GM21526 (cell line): ENCODE data around the gene KCTD1.
A peak's percentile ranks its signal among the peaks of the same experiment; 100 is the strongest.

ENCODE experiments used
- ATAC-seq: cut with Tn5 transposase; IDR thresholded peaks from one replicate; pipeline ENCODE4 v1.9.1; 2021; ENCODE audit warnings: moderate library complexity; ENCODE audit not compliant: unreplicated experiment, low FRiP score

Gene KCTD1

GRCh38 chr18:26436176-26437051 is 111.9 kb downstream of the KCTD1 start:
- no peak for ATAC-seq

DNA sequence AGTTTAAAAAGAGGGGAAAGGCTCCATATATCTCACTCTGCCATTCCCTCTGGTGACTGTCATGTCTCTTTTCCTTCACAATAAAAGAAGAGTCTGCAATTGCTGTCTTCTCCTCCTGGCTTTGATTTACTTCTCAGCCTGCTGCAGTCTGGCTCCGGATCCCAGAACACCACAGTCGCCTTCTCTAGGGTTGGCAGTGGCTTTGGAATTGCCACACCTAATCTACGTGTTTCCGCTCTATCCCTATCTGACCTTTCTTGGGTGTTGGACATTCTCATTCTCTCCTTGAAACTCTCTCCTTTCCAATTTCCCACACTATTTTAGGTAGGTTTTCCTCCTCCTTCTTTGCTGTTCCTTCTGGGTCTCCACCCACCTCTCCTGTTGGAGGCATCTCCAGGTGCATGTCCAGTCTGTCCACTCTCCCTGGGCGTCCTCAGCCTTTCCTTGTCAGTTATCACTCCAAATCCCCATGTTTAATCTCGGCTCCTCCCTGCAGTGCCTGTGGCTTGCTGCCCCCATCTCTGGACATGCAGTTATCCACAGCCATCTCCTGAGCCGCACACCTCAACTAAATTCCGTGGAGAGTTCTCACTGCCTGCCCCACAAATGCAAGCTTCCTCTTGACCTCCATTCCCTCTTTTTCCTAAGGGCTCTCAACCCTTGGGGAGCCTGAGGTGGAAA is 112.8 kb downstream of the KCTD1 start:
- ATAC-seq: no peak

DNA sequence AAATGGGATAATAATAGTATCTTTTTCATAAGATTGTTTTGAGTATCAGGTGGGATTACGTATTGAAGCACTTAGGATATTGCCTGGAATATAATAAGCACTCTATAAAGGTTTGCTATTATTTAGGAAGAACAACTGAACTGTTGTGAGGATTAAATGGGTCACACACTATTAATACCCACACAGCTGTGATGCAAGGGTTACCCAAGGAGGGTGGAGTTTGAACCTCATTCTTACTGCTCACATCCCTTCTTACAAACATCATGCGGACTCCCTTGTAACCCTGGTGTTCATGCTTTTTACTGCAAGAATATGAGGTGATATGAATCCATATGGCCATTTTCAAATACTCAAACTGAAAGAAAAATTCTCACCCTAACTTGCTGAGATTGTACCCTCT is 113.5 kb downstream of the KCTD1 start:
- ATAC-seq: no peak

DNA sequence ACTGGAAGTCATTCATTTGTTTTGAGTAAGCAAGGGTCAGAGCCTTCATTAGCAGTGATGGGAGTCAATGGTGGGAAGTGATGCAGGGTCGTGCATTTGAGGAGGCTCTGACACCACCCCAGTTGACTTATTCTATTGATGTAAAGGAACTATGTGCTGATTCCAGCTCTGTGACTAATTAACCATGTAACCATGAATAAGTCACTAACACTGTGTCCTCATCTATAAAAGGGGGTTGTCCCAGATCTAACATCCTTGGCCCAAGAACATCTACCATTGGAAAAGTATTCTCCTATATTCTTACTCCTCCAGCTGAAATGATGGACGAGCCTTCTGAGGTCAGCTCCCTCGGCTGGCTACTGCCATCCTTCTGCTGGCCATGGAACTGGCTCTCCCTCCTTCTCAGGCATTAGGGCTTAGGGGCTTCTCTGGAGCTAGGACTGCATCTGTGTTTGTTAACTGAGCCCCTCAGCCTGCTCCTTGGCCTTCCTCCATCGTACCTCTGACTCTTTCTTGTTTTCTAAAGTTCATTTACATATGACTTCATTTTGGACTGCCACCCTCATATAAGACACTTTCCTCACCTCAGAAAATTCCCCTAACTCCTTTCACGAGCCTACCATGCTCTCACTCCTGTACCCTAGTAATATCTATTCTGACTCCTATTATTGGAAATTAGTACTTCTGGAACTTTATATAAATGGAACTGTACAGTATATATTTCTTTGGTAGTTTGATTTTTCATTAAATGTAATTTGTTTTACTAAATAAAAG is 115.5 kb downstream of the KCTD1 start:
- ATAC-seq: no peak

- ATAC-seq: no peak
Measured at GRCh38 chr18:26429535-26430226, 118.7 kb downstream of the KCTD1 start.

DNA sequence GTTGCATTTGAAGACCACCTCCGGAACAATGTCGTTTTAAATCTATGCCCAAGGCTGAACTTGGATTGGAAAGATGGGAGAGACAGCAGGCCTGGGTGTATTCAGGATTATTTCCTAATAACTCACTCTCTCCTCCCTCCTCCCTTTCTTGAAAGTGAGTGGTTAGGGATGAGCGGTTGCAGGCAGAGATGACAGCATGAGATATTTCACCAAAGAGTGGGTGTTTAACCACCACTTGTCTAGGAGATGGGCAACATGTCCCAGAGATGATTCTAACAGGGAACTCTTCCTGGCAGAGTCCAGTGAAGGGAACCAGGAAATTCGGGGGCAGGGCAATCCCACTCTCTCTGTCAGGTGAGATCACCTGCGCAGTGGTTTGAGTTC is 123.2 kb downstream of the KCTD1 start:
- no peak for ATAC-seq

DNA sequence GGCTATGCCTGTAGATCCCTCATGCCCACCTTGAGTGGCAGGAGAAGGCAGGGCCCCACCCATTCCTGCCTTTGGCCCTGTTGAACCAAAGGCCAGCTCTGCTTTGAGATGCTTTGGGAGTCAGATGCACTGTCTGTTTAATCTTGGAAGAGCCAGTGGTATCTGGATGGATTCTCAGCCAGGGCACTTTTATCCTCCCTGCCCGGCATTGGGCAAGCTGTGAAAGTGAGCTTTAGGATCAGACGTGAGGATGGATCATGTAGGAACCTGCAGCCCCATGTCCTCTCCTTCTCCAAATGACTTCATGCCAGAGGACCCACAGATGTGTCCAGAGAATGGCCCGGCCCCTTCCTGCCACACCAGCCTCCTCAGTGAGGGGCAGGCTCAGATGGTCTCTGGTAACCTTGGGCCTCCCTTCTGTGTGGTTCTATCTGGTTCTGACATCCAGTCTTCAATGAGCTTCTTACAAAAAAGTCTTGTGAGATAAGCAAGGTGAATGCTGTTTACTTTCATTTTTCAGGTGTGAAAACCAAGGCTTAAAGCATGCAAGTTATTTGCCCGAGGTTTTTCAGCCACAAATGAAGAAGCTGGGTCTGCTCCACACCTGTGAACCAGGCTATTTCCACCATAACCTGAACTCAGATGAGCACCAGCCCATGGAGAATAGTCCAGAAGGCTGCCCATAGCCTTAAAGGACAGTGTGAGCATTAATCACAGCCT is 123.8 kb downstream of the KCTD1 start:
- no peak for ATAC-seq

DNA sequence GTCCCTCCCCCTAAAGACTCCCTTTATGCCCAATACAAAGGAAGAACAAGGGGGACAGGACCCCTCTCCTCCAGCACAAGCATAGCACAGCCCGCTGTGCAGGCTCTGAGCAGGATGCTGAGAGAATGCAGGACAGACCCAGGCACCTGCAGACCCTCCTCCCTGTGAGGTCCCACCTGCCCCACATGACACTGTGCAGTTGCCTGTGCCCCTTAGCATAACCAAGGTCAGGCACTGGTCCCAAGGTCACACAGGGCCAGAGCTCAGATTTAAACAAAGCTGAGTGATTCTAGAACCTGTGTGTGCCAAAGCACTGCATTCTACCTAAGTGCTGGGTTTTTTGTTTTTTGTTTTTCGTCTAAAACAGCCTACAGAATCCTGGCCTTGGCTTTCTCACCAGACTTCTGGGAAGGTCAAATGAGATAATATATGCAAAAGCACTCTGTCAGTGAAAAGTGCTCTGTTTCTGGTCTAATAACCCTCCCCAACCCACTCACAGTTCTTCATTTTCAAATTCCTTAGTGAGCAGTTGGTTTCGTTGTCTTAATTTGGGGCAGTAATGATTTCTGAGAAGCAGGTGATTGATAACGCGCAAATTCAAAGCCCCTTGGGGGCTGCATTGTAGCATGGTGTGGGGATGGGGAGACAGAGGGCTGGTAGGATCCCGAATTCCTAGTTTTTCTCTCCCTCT is 125.7 kb downstream of the KCTD1 start:
- peak; percentile 79 for ATAC-seq

- ATAC-seq: no peak
Measured at GRCh38 chr18:26421931-26422330, 126.4 kb downstream of the KCTD1 start.

DNA sequence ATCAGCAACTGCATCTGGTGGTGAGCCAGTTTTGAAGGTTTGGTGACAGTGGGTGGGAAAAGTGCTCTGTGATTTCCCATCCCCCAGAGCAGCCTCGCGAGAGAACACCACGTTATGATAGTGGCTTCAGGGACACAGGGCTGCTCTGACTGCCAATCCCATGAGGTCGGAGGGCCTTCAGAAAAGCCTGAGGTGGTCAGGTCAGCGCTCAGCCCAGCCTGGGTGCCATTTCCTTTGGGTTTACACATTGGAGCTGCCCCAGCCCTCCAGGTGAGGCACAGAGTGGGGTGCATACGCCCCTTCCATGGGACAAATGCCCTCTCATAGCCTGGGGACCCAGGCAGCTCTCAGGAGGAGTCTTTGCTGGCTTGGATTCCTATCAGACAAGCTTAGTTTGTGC is 126.8 kb downstream of the KCTD1 start:
- ATAC-seq: no peak

GRCh38 chr18:26419746-26420145 is 128.6 kb downstream of the KCTD1 start:
- ATAC-seq: no peak

DNA sequence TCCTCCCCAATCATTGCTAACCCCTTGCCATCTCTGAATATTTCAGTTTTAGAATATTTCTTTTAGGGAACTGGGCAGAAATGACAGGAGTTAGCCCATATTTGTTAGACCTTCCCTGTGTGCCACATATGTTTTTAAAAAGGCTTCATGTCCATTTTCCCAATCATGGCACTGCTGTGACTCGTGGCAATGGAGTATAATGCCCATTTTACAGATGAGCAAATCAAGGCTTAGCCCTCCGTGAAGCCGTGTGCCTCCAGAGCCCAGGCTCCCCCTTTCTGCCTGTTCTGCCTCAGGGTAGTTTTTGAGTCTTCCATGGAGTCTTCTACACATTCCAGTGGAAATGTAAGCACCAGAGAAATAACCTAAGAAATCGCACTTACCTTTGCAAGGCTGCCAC is 130.1 kb downstream of the KCTD1 start:
- no peak for ATAC-seq

DNA sequence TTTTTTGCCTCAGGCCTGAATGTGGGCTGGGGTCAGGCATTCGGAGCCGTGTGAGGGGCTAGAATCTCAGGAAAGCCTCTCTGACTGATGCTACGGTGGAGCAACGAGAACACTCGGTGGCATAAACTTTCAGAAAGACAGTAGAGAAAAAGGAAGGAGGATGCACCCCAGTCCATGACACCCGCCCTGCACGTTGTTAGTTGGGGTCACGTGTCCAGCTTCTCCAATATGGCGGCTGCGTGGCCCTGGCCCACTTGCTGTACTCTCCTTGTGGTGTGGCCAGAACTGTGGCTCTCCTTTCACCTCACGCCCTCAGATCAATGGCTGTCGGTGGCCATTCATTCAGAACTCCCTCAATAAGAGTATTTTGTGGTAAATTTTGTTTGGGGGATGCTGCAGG is 131.2 kb downstream of the KCTD1 start:
- no peak for ATAC-seq

DNA sequence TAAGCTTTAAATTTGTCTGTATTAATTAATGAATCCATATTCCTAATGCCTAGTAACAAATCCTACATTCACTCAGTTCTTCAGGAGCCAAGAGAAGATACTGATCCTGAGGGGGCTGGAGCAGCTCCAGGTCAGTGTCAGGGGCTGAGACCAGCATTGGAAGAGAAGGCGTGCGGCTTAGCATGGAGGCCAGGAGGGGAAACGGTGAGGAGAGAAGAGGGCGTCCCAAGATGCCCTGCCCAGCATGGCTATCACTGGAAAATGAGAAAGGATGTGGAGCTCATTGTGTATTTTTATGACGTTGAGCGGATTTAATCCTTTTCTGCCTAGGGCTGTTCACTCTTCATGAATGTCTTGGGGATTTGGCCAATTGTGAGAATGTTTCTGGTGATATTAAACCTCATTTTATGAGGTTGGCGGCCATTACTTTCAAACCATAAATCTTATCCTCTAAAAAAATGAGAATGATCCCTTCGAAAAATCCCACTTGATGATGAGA is 131.7 kb downstream of the KCTD1 start:
- no peak for ATAC-seq

DNA sequence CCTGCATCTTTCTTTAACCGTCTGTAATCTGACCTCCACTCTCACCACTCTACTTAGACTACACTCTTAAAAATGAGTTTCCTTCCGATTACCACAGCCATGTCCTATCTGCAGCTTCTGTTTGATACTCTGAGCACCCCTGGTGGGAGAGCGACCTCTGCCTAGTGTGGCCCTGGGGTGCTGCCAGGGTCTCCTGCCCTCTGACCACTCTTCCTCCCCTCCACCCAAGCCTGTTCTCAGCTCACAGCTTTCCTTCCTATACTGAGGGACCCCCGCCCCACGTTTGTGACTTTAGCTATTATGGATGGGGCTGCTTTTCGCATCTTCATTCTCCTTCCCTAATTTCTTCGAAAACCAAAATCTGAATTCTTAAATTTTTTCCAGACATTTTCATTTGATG is 132.7 kb downstream of the KCTD1 start:
- no peak for ATAC-seq

- no peak for ATAC-seq
Measured at GRCh38 chr18:26414901-26415440, 133.4 kb downstream of the KCTD1 start.

- ATAC-seq: no peak
Measured at GRCh38 chr18:26409091-26409490, 139.3 kb downstream of the KCTD1 start.

- no peak for ATAC-seq
Measured at GRCh38 chr18:26407736-26408601, 140.4 kb downstream of the KCTD1 start.
